Stimulated activated CD4-positive, alpha-beta T cell treated with anti-CD3 and anti-CD28 coated beads, TNF-alpha, amount 100 ng/mL, for 4 hours (primary cell): ENCODE measurements around the gene DNAJC13.
"Not testable (repeated sequence)": the region's sequence is repeated elsewhere in the genome, so short reads cannot be mapped to it uniquely, and the experiment has no call there.

Experiments used
- DNase-seq, 3 experiments: peaks; one replicate each; pipeline ENCODE4 v3.0.0-alpha.2; 2020; ENCODE audit warnings: low read depth in 3 of 3

Gene DNAJC13

GRCh38 chr3:132545471-132545870 lies 128.2 kb downstream of the DNAJC13 start:
- no peak for DNase-seq

GRCh38 chr3:132549169-132549568 lies 131.9 kb downstream of the DNAJC13 start:
- DNase-seq, result no peak

GRCh38 chr3:132549890-132550578 lies 132.7 kb downstream of the DNAJC13 start:
- DNase-seq, result no peak

GRCh38 chr3:132550579-132551305 lies 133.4 kb downstream of the DNAJC13 start:
- DNase-seq, result no peak

GRCh38 chr3:132553826-132554225 lies 136.5 kb downstream of the DNAJC13 start:
- no peak for DNase-seq

- no peak for DNase-seq
These were observed 137.1 kb downstream of the DNAJC13 start for GRCh38 chr3:132554437-132554836.

GRCh38 chr3:132555306-132556035 lies 138.2 kb downstream of the DNAJC13 start:
- no peak for DNase-seq

GRCh38 chr3:132556036-132556386 lies 138.7 kb downstream of the DNAJC13 start:
- DNase-seq, result not testable (repeated sequence)

- DNase-seq, result no peak
These were observed 139.3 kb downstream of the DNAJC13 start for GRCh38 chr3:132556508-132557159.

GRCh38 chr3:132561003-132561402 lies 143.7 kb downstream of the DNAJC13 start:
- DNase-seq, result no peak

GRCh38 chr3:132563420-132564069 lies 146.2 kb downstream of the DNAJC13 start:
- DNase-seq, result no peak

- DNase-seq, result no peak
These were observed 146.8 kb downstream of the DNAJC13 start for GRCh38 chr3:132564070-132564465.

- DNase-seq, result no peak
These were observed 151.1 kb downstream of the DNAJC13 start for GRCh38 chr3:132568422-132568821.

GRCh38 chr3:132569153-132569552 lies 151.9 kb downstream of the DNAJC13 start:
- no peak for DNase-seq

GRCh38 chr3:132569580-132569979 lies 152.3 kb downstream of the DNAJC13 start:
- DNase-seq, result no peak

GRCh38 chr3:132570016-132570415 lies 152.7 kb downstream of the DNAJC13 start:
- DNase-seq, result no peak

GRCh38 chr3:132573797-132574211 lies 156.5 kb downstream of the DNAJC13 start:
- DNase-seq, result no peak

- no peak for DNase-seq
These were observed 170.1 kb downstream of the DNAJC13 start for GRCh38 chr3:132587401-132587800.
